NCI-H1092 (cell line): ENCODE data around the gene MR1.

Source experiments
- DNase-seq: peaks from one replicate; lab custom pipeline; 2025; lab: John Stamatoyannopoulos, UW

Gene MR1

GRCh38 chr1:181108304-181108867, 74.6 kb downstream of the MR1 start:
- DNase-seq, result no peak

GRCh38 chr1:181110013-181110412, 76.2 kb downstream of the MR1 start:
- no peak for DNase-seq
